Neuronal stem cell (in vitro differentiated cells): Measurements from ENCODE around the gene TRIM45.

Source experiments
- DNase-seq: peaks from one replicate; pipeline ENCODE4 v3.0.0-alpha.2; 2013; ENCODE audit warnings: low spot score
- H2AFZ ChIP-seq: one replicate; pipeline ENCODE4 v1.6.1; 2013; ENCODE audit warnings: mild to moderate bottlenecking, low read length, inconsistent platforms
- H2AK5ac ChIP-seq: 2 replicates; pipeline ENCODE4 v1.6.1; 2013; ENCODE audit warnings: low read depth, mild to moderate bottlenecking, inconsistent platforms, low read length, moderate library complexity, mixed read lengths
- H2BK120ac ChIP-seq: 2 replicates; pipeline ENCODE4 v1.6.1; 2013; ENCODE audit warnings: low read depth, mild to moderate bottlenecking, inconsistent platforms, low read length, moderate library complexity, mixed read lengths
- H2BK12ac ChIP-seq: one replicate; pipeline ENCODE4 v1.6.1; 2013; ENCODE audit warnings: low read length, inconsistent platforms
- H2BK15ac ChIP-seq: 2 replicates; pipeline ENCODE4 v1.6.1; 2013; ENCODE audit warnings: mild to moderate bottlenecking, low read length, inconsistent platforms, mixed read lengths
- H2BK5ac ChIP-seq: one replicate; pipeline ENCODE4 v1.6.1; 2013; ENCODE audit warnings: inconsistent platforms, mild to moderate bottlenecking, low read length, moderate library complexity
- H3K14ac ChIP-seq: one replicate; pipeline ENCODE4 v1.6.1; 2013; ENCODE audit warnings: low read length, inconsistent platforms
- H3K18ac ChIP-seq: 2 replicates; pipeline ENCODE4 v1.6.1; 2013; ENCODE audit warnings: low read length, inconsistent platforms
- H3K23ac ChIP-seq: 2 replicates; pipeline ENCODE4 v1.6.1; 2013; ENCODE audit warnings: low read depth, mild to moderate bottlenecking, mixed read lengths, low read length, inconsistent platforms; ENCODE audit not compliant: poor library complexity
- H3K27ac ChIP-seq: replicated peaks from 3 replicates; pipeline ENCODE4 v1.5.1; 2013; ENCODE audit warnings: low read length, inconsistent platforms
- H3K27me3 ChIP-seq, 3 experiments: 2 replicates each; pipeline ENCODE4 v1.6.1; 2013; ENCODE audit warnings: low read length in 3 of 3, mild to moderate bottlenecking in 2 of 3, inconsistent platforms in 1 of 3, low read depth in 1 of 3, mixed read lengths in 1 of 3, moderate library complexity in 1 of 3; ENCODE audit not compliant: control insufficient read depth in 3 of 3, insufficient read depth in 3 of 3
- H3K36me3 ChIP-seq, 2 donors: replicated peaks in 1 of 2; 2 replicates each; pipeline ENCODE4 v1.6.1; 2013; ENCODE audit warnings: low read length in 2 of 2; ENCODE audit not compliant: control insufficient read depth in 2 of 2, insufficient read depth in 2 of 2
- H3K4ac ChIP-seq: 2 replicates; pipeline ENCODE4 v1.6.1; 2013; ENCODE audit warnings: inconsistent platforms, mild to moderate bottlenecking, low read length, moderate library complexity
- H3K4me1 ChIP-seq, 2 donors: 1 replicate in 1 of 2; 2 replicates in 1 of 2; pipeline ENCODE4 v1.6.1; 2013; ENCODE audit warnings: low read length in 2 of 2, low read depth in 1 of 2; ENCODE audit not compliant: control insufficient read depth in 2 of 2, insufficient read depth in 1 of 2
- H3K4me2 ChIP-seq: one replicate; pipeline ENCODE4 v1.6.1; 2013; ENCODE audit warnings: mild to moderate bottlenecking, low read length, inconsistent platforms; ENCODE audit not compliant: insufficient read depth, poor library complexity, severe bottlenecking
- H3K4me3 ChIP-seq, 2 donors: 2 replicates each; pipeline ENCODE4 v1.5.1; 2013; ENCODE audit warnings: low read length in 2 of 2, mild to moderate bottlenecking in 2 of 2, inconsistent platforms in 1 of 2, moderate library complexity in 1 of 2
- H3K79me1 ChIP-seq: one replicate; pipeline ENCODE4 v1.6.1; 2013; ENCODE audit warnings: low read depth, mild to moderate bottlenecking, inconsistent platforms, low read length, moderate library complexity
- H3K9ac ChIP-seq: one replicate; pipeline ENCODE4 v1.6.1; 2013; ENCODE audit warnings: mild to moderate bottlenecking, low read depth, low read length, inconsistent platforms; ENCODE audit not compliant: poor library complexity
- H3K9me3 ChIP-seq, 2 donors: replicated peaks in 1 of 2; 2 replicates each; pipeline versions ENCODE3 to v1.6.1; 2013; ENCODE audit warnings: low read length in 2 of 2, mild to moderate bottlenecking in 2 of 2, inconsistent platforms in 1 of 2, low read depth in 1 of 2, mixed read lengths in 1 of 2, moderate library complexity in 1 of 2; ENCODE audit not compliant: control insufficient read depth in 2 of 2, insufficient read depth in 1 of 2
- H4K8ac ChIP-seq: one replicate; pipeline ENCODE4 v1.6.1; 2013; ENCODE audit warnings: low read depth, mild to moderate bottlenecking, inconsistent platforms, low read length, moderate library complexity
- H4K91ac ChIP-seq: one replicate; pipeline ENCODE4 v1.6.1; 2013; ENCODE audit warnings: low read length, low read depth, mild to moderate bottlenecking, inconsistent platforms; ENCODE audit not compliant: poor library complexity
- WGBS, 2 donors: extraction: QIAGEN DNeasy Blood & Tissue Kit; methylation state at CpG; one replicate each; pipeline ENCODE4 v1.1.7; 2013; ENCODE audit warnings: missing lambda C conversion rate in 2 of 2, mixed read lengths in 1 of 2; ENCODE audit not compliant: insufficient read length in 2 of 2, insufficient replicate concordance in 1 of 2; ENCODE audit errors: extremely low coverage in 2 of 2; 5-methylcytosine and 5-hydroxymethylcytosine counted together

Gene TRIM45

GRCh38 chr1:117084231-117084630, 37.3 kb downstream of the TRIM45 start:
- Histone ChIP-seq H3K9ac (no peak overlapping the region), H3K4me3 (no peak overlapping the region), H3K79me1 (no peaks in the 10 kb centered on the region), H3K9me3 (no peaks in the 10 kb centered on the region), H3K23ac (no peak overlapping the region), H2BK15ac (no peak overlapping the region), H3K36me3 (peaks cover 19 to 89% of the 10 kb centered on the region in 2 donors), H3K4me1 (no peaks in the 10 kb centered on the region), H2AFZ (no peak overlapping the region), H2BK120ac (no peak overlapping the region), H2BK5ac (no peak overlapping the region), H3K4ac (no peak overlapping the region), H2BK12ac (no peak overlapping the region), H3K27me3 (no peaks in the 10 kb centered on the region), H3K18ac (no peak overlapping the region), H3K4me2 (no peak overlapping the region), H3K14ac (no peak overlapping the region), H4K91ac (no peak overlapping the region), H4K8ac (no peak overlapping the region), H2AK5ac (no peak overlapping the region), H3K27ac (no peak overlapping the region)
- DNase-seq = no peak
- WGBS, 2 donors = no CpG with 5 or more reads among the region's 6 CpGs

- Histone ChIP-seq H3K23ac (no peak overlapping the region), H4K8ac (no peak overlapping the region), H2BK15ac (no peak overlapping the region), H3K14ac (no peak overlapping the region), H3K9me3 (no peaks in the 10 kb centered on the region), H2BK120ac (no peak overlapping the region), H3K4me1 (no peaks in the 10 kb centered on the region), H2AFZ (no peak overlapping the region), H2BK12ac (no peak overlapping the region), H3K9ac (no peak overlapping the region), H3K36me3 (peaks cover 36 to 96% of the 10 kb centered on the region in 2 donors), H3K79me1 (no peaks in the 10 kb centered on the region), H3K27ac (no peak overlapping the region), H3K27me3 (no peaks in the 10 kb centered on the region), H2AK5ac (no peak overlapping the region), H3K4ac (no peak overlapping the region), H3K18ac (no peak overlapping the region), H3K4me2 (no peak overlapping the region), H4K91ac (no peak overlapping the region), H2BK5ac (no peak overlapping the region), H3K4me3 (no peak overlapping the region)
- WGBS, 2 donors = no CpG with 5 or more reads among the region's 6 CpGs
- no peak for DNase-seq
Observed at GRCh38 chr1:117079737-117080136, 41.8 kb downstream of the TRIM45 start.

GRCh38 chr1:117077267-117077666, 44.3 kb downstream of the TRIM45 start:
- H3K14ac ChIP-seq = no peak overlapping the region
- peaks cover 31 to 92% of the 10 kb centered on the region in 2 donors for H3K36me3 ChIP-seq
- no peak overlapping the region for H2BK5ac ChIP-seq
- H3K4ac ChIP-seq = no peak overlapping the region
- no peak overlapping the region for H2AFZ ChIP-seq
- DNase-seq = no peak
- H3K23ac ChIP-seq = no peak overlapping the region
- no peak overlapping the region for H2BK120ac ChIP-seq
- H3K4me3 ChIP-seq = no peak overlapping the region
- no peak overlapping the region for H3K18ac ChIP-seq
- H2BK12ac ChIP-seq = no peak overlapping the region
- no peak overlapping the region for H3K4me2 ChIP-seq
- H3K4me1 ChIP-seq = no peaks in the 10 kb centered on the region
- H4K8ac ChIP-seq = no peak overlapping the region
- no peak overlapping the region for H3K27ac ChIP-seq
- no peaks in the 10 kb centered on the region for H3K79me1 ChIP-seq
- H2BK15ac ChIP-seq = no peak overlapping the region
- WGBS, 2 donors = no CpG with 5 or more reads among the region's 3 CpGs
- no peak overlapping the region for H4K91ac ChIP-seq
- no peak overlapping the region for H2AK5ac ChIP-seq
- H3K27me3 ChIP-seq = no peaks in the 10 kb centered on the region
- no peak overlapping the region for H3K9ac ChIP-seq
- no peaks in the 10 kb centered on the region for H3K9me3 ChIP-seq

- Histone ChIP-seq H4K8ac (no peak overlapping the region), H4K91ac (no peak overlapping the region), H3K4me1 (no peaks in the 10 kb centered on the region), H3K79me1 (no peaks in the 10 kb centered on the region), H3K9me3 (no peaks in the 10 kb centered on the region), H2BK12ac (no peak overlapping the region), H2BK120ac (no peak overlapping the region), H3K14ac (no peak overlapping the region), H3K23ac (no peak overlapping the region), H3K4me2 (no peak overlapping the region), H2BK5ac (no peak overlapping the region), H3K4ac (no peak overlapping the region), H3K9ac (peak overlapping the region; percentile 22), H3K18ac (no peak overlapping the region), H3K27ac (no peak overlapping the region), H3K27me3 (no peaks in the 10 kb centered on the region), H2AK5ac (no peak overlapping the region), H3K36me3 (peaks cover 31 to 89% of the 10 kb centered on the region in 2 donors), H2AFZ (no peak overlapping the region), H3K4me3 (no peak overlapping the region), H2BK15ac (no peak overlapping the region)
- WGBS, 2 donors = no CpG with 5 or more reads among the region's 5 CpGs
- no peak for DNase-seq
Observed at GRCh38 chr1:117076648-117077047, 44.9 kb downstream of the TRIM45 start.
